ENCODE data around the gene TARS2.

TARS2 gene

GRCh38 chr1:150543500-150544143, 56.4 kb downstream of the TARS2 start:
- DNase-seq = no peak

GRCh38 chr1:150544204-150544603, 57.0 kb downstream of the TARS2 start:
- no peak for DNase-seq

DNA sequence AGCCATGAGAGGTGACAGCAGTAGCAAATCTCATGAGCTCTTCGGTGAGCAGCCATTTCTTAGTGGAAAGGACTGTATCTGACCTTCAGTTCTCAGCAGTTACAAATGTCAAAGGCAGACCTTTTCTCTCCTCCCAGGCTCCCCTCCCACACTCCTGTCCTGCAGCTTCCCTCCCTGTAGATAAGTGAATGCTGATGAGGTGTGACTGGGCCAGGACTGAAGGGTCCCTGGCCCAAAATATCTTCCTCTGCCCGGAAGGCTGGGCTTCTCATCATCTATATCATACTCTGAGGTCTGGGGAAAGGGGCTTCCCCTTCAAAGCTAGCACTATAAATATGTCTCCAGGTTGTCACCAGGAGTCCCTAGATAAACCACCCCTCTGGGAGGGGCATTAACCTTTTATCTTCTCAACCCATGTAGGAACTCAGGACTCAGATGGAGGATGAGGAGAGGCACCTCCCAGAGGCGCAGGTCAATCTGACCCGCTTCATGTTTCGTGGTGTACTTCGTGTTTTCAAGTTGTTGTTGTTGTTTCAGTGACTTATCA, 58.3 kb downstream of the TARS2 start:
- DNase-seq = no peak

DNA sequence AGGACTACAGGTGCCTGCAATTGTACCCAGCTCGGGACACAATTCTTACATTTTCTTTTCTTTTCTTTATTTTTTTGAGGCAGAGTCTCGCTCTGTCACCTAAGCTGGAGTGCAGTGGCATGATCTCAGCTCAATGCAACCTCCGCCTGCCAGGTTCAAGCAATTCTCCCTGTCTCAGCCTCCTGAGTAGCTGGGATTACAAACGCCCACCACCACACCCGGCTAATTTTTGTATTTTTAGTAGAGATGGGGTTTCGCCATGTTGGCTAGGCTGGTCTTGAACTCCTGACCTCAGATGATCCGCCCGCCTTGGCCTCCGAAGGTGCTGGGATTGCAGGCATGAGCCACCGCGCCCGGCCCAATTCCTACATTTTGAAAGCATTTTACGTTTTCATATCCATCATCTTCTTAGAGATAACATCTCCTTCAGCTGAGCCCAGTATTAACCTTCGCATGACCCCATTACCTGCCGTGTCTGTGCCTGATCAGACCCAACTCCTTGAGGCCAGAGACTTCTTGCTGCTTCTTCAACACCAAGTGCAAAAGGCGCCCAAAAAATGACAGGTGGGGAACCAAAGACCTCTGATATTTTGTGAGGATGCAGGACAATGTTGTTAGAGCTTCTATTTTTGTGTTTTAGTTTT, 59.2 kb downstream of the TARS2 start:
- DNase-seq = no peak

GRCh38 chr1:150548324-150548631, 61.1 kb downstream of the TARS2 start:
- DNase-seq = no peak

DNA sequence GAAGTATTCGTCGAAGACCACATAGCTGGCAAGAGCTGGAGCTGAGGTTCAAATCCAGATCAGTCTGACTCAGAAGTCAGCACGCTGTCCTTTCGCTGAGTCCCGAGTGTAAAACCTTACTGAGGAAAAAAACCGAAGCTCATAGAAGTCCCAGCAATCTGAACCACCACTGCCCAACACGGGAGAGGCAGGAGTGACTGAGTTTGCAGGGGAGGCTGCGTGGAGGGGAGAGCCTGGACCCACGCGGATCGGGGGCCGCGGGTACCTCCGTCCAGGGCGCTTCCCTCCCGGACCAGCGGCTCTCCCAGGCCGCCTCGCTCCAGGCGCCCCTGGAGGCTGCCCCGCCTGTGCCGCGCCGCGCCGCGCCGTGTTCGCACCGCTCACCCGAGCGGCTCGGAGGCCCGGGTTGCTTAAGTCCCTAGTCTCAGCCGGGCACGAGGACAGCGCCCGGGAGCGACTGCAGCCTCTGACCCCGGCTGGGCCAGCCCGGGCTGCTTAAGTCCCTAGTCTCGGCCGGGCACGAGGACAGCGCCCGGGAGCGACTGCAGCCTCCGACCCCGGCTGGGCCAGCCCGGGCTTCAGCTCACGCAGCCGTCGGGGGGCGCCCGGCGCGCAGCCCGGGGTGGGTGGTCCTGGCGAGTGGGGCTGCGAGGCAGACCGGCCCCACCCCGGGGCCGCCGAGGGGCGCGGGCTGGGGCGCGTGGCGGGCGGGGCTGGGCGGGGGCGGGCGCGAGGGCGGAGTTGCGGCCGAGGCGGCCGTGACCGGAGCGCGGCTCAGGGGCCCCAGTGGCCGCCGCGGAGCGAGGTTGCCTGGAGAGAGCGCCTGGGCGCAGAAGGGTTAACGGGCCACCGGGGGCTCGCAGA, 61.6 kb downstream of the TARS2 start, which contains the start of gene ADAMTSL4:
ADAMTSL4 (plus strand) TSS at position 777 of the 864 bp plus-strand sequence. CDS start 2,881 bp downstream, outside the sequence.
- DNase-seq = peak; percentile 99

GRCh38 chr1:150549496-150550221, 62.4 kb downstream of the TARS2 start:
- no peak for DNase-seq

- no peak for DNase-seq
Observed at GRCh38 chr1:150550222-150551050, 63.2 kb downstream of the TARS2 start.

GRCh38 chr1:150551051-150551783, 64.0 kb downstream of the TARS2 start:
- no peak for DNase-seq

- no peak for DNase-seq
Observed at GRCh38 chr1:150551784-150552127, 64.5 kb downstream of the TARS2 start.

- no peak for DNase-seq
Observed at GRCh38 chr1:150552128-150552910, 65.1 kb downstream of the TARS2 start.

DNA sequence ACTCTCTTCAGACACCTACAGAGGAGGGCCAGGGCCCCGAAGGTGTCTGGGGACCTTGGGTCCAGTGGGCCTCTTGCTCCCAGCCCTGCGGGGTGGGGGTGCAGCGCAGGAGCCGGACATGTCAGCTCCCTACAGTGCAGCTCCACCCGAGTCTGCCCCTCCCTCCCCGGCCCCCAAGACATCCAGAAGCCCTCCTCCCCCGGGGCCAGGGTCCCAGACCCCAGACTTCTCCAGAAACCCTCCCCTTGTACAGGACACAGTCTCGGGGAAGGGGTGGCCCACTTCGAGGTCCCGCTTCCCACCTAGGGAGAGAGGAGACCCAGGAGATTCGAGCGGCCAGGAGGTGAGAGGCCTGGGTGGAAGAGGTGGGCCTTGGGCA, 65.7 kb downstream of the TARS2 start:
- no peak for DNase-seq

DNA sequence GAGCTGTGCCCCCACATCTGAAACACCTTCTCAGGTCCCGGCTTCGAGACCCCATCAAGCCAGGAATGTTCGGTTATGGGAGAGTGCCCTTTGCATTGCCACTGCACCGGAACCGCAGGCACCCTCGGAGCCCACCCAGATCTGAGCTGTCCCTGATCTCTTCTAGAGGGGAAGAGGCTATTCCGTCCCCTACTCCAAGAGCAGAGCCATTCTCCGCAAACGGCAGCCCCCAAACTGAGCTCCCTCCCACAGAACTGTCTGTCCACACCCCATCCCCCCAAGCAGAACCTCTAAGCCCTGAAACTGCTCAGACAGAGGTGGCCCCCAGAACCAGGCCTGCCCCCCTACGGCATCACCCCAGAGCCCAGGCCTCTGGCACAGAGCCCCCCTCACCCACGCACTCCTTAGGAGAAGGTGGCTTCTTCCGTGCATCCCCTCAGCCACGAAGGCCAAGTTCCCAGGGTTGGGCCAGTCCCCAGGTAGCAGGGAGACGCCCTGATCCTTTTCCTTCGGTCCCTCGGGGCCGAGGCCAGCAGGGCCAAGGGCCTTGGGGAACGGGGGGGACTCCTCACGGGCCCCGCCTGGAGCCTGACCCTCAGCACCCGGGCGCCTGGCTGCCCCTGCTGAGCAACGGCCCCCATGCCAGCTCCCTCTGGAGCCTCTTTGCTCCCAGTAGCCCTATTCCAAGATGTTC, 66.3 kb downstream of the TARS2 start:
- DNase-seq = no peak

- no peak for DNase-seq
Observed at GRCh38 chr1:150554086-150554452, 66.8 kb downstream of the TARS2 start.

DNA sequence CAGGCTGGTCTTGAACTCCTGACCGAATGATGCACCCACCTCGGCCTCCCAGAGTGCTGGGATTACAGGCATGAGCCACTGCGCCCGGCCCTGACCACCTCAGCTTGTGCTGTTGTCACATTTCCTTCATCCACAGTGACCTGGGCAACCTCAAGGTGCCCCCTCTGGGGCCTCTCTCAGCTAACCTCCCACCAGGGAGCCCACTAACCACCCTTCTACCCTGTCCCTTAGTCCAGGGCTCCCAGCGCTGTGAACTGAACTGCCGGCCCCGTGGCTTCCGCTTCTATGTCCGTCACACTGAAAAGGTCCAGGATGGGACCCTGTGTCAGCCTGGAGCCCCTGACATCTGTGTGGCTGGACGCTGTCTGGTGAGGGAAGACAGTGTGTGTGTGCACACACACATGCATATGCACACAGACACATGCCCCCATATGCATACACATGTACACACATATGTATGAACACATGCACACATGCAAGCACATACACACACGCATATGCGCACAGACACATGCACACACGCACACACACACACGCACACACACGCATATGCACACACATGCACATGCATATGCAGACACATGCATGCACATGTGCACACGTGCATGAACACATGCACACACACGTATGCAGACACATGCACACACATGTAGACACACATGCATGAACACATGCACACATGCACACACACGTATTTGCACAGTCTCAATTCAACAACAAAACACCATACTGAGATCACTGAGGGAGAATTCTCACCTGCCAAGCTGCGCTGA, 68.2 kb downstream of the TARS2 start:
- DNase-seq = no peak

DNA sequence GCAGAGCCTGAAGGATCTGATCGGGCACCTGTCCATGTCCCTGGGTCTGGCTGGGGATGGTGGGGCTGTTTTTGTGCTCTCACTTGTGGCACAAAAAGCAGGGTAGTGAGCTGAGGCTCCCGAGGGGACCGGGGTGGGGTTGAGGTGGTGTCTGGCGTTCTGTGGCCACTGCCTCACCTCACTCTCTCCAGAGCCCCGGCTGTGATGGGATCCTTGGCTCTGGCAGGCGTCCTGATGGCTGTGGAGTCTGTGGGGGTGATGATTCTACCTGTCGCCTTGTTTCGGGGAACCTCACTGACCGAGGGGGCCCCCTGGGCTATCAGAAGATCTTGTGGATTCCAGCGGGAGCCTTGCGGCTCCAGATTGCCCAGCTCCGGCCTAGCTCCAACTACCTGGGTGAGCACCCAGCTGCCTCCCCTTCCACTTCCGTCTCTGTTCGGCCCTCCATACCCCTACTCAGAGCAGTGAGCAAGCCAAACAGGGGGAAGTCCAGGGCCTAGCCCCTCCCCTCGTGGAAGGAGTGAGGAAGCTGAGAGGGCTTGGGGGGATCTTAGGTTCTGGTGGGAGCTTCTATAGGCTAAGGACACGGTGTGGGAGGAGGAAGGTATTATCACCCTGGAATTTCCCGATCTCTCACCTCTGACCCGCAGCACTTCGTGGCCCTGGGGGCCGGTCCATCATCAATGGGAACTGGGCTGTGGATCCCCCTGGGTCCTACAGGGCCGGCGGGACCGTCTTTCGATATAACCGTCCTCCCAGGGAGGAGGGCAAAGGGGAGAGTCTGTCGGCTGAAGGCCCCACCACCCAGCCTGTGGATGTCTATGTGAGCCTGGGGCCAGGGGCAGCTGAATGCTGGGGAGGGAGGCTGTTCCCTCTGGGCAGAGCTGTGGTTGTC, 69.0 kb downstream of the TARS2 start:
- no peak for DNase-seq

- DNase-seq = no peak
Observed at GRCh38 chr1:150557065-150557600, 69.9 kb downstream of the TARS2 start.

Data from DMS 273 treated with DMSO at 0.1 percent for 48 hours (cell line).